Gastroesophageal sphincter (tissue), 3 donors: ENCODE data around the gene HS3ST1.

Experiments
- EP300 ChIP-seq: sonication (generic); formaldehyde crosslinking; IDR thresholded peaks from one replicate; pipeline ENCODE4 v1.6.1; 2017; ENCODE audit warnings: antibody characterized with exemption, mild to moderate bottlenecking
- POLR2A ChIP-seq, 2 donors: fragments of 450-650 bp; IDR thresholded peaks; one replicate each; pipeline ENCODE4 v1.6.1; 2017; ENCODE audit warnings: antibody characterized with exemption in 2 of 2, mild to moderate bottlenecking in 2 of 2, moderate library complexity in 1 of 2
- POLR2AphosphoS5 ChIP-seq: sonication (generic); formaldehyde crosslinking; IDR thresholded peaks from one replicate; pipeline ENCODE4 v1.6.1; 2017; ENCODE audit warnings: antibody characterized with exemption
- TF ChIP-seq, protein P1 (sequence below), 4 experiments: fragments of 200-600 bp in 2 of 4; fragments of 450-650 bp in 2 of 4; sonication (generic) in 1 of 4; IDR thresholded peaks; one replicate each; pipeline ENCODE4 v1.5.1; 2017 to 2019; ENCODE audit warnings: antibody characterized with exemption in 4 of 4, mild to moderate bottlenecking in 2 of 4, moderate library complexity in 2 of 4

DNA sequence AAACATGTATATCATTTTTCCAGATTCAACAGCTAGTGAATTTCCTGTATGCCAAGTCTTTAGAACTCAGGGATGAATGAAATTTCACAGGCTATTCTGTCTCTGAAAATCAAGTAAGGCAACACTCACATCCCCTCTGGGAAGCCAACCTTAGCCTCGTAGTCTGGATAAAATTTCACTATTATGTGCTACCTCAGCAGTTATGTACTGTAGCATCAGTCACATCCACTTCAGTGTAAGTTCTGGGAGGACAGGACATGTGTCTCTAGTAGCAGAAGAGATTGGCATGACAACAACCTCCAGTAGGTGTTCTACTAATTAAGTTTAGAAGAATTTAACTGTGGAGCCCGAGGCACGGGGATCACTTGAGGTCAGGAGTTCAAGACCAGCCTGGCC is 42.4 kb upstream of the HS3ST1 start:
- TF ChIP-seq POLR2AphosphoS5 (no peak), EP300 (no peak), POLR2A (IDR thresholded peaks at IDR 0.05) (no peak)
- TF ChIP-seq, protein P1, sequence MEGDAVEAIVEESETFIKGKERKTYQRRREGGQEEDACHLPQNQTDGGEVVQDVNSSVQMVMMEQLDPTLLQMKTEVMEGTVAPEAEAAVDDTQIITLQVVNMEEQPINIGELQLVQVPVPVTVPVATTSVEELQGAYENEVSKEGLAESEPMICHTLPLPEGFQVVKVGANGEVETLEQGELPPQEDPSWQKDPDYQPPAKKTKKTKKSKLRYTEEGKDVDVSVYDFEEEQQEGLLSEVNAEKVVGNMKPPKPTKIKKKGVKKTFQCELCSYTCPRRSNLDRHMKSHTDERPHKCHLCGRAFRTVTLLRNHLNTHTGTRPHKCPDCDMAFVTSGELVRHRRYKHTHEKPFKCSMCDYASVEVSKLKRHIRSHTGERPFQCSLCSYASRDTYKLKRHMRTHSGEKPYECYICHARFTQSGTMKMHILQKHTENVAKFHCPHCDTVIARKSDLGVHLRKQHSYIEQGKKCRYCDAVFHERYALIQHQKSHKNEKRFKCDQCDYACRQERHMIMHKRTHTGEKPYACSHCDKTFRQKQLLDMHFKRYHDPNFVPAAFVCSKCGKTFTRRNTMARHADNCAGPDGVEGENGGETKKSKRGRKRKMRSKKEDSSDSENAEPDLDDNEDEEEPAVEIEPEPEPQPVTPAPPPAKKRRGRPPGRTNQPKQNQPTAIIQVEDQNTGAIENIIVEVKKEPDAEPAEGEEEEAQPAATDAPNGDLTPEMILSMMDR (IDR thresholded peaks at IDR 0.05) = no peak
